Activated CD4-positive, alpha-beta T cell treated with anti-CD3 and anti-CD28 coated beads for 1 hour (primary cell): ENCODE measurements around the gene ALKBH1.
A peak's percentile ranks its signal among the peaks of the same experiment; 100 is the strongest.
"Not testable (repeated sequence)": the region's sequence is repeated elsewhere in the genome, so short reads cannot be mapped to it uniquely, and the experiment has no call there.

Source experiments
- DNase-seq: peaks from one replicate; pipeline ENCODE4 v3.0.0-alpha.2; 2020

The ALKBH1 gene

GRCh38 chr14:77667331-77667730, 40.5 kb downstream of the ALKBH1 start:
- no peak for DNase-seq

- DNase-seq, result no peak
Observed at GRCh38 chr14:77663293-77663692, 44.5 kb downstream of the ALKBH1 start.

GRCh38 chr14:77661562-77661961, 46.3 kb downstream of the ALKBH1 start:
- DNase-seq, result not testable (repeated sequence)

- DNase-seq, result no peak
Observed at GRCh38 chr14:77660754-77661153, 47.1 kb downstream of the ALKBH1 start.

- no peak for DNase-seq
Observed at GRCh38 chr14:77659831-77660230, 48.0 kb downstream of the ALKBH1 start.

GRCh38 chr14:77657280-77657679, 50.5 kb downstream of the ALKBH1 start:
- no peak for DNase-seq

GRCh38 chr14:77654001-77654441, 53.8 kb downstream of the ALKBH1 start:
- no peak for DNase-seq

GRCh38 chr14:77649326-77649725, 58.5 kb downstream of the ALKBH1 start:
- DNase-seq, result no peak

GRCh38 chr14:77648520-77649200, 59.2 kb downstream of the ALKBH1 start:
- no peak for DNase-seq

GRCh38 chr14:77647853-77648252, 60.0 kb downstream of the ALKBH1 start:
- DNase-seq, result no peak

GRCh38 chr14:77646907-77647306, 60.9 kb downstream of the ALKBH1 start:
- no peak for DNase-seq

- no peak for DNase-seq
Observed at GRCh38 chr14:77645520-77646230, 62.1 kb downstream of the ALKBH1 start.

- no peak for DNase-seq
Observed at GRCh38 chr14:77642407-77642806, 65.4 kb downstream of the ALKBH1 start.

- DNase-seq, result peak; percentile 48
Observed at GRCh38 chr14:77641534-77642341, 66.1 kb downstream of the ALKBH1 start.

- DNase-seq, result no peak
Observed at GRCh38 chr14:77640756-77641533, 66.9 kb downstream of the ALKBH1 start.

- DNase-seq, result no peak
Observed at GRCh38 chr14:77638771-77639171, 69.1 kb downstream of the ALKBH1 start.

GRCh38 chr14:77635869-77636268, 72.0 kb downstream of the ALKBH1 start:
- DNase-seq, result not testable (repeated sequence)

GRCh38 chr14:77635466-77635865, 72.4 kb downstream of the ALKBH1 start:
- DNase-seq, result not testable (repeated sequence)

- no peak for DNase-seq
Observed at GRCh38 chr14:77630111-77630510, 77.7 kb downstream of the ALKBH1 start.

GRCh38 chr14:77625360-77625759, 82.5 kb downstream of the ALKBH1 start:
- no peak for DNase-seq

- DNase-seq, result no peak
Observed at GRCh38 chr14:77623201-77623600, 84.6 kb downstream of the ALKBH1 start.
